ENCODE data around the gene JAKMIP2.
"Not testable (repeated sequence)": the region's sequence is repeated elsewhere in the genome, so short reads cannot be mapped to it uniquely, and the experiment has no call there.

Gene JAKMIP2

GRCh38 chr5:147643142-147643541 lies 139.4 kb downstream of the JAKMIP2 start:
- no peak for DNase-seq (ENCODE audit: low spot score)
- TF ChIP-seq, protein P1, sequence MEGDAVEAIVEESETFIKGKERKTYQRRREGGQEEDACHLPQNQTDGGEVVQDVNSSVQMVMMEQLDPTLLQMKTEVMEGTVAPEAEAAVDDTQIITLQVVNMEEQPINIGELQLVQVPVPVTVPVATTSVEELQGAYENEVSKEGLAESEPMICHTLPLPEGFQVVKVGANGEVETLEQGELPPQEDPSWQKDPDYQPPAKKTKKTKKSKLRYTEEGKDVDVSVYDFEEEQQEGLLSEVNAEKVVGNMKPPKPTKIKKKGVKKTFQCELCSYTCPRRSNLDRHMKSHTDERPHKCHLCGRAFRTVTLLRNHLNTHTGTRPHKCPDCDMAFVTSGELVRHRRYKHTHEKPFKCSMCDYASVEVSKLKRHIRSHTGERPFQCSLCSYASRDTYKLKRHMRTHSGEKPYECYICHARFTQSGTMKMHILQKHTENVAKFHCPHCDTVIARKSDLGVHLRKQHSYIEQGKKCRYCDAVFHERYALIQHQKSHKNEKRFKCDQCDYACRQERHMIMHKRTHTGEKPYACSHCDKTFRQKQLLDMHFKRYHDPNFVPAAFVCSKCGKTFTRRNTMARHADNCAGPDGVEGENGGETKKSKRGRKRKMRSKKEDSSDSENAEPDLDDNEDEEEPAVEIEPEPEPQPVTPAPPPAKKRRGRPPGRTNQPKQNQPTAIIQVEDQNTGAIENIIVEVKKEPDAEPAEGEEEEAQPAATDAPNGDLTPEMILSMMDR (IDR thresholded peaks at IDR 0.05; ENCODE audit: extremely low read depth, insufficient read depth, missing control alignments), result no peak
- in situ Hi-C loops (cut with MboI; ENCODE audit: low pct_unique_long_range_greater_than_20kb, low sequenced_read_pairs, unreplicated experiment), result loop anchor here (25.0 kb wide), 1 partner anchor 169 kb away; no protein-coding TSS in a partner anchor

- in situ Hi-C loops (cut with MboI; ENCODE audit: low pct_unique_long_range_greater_than_20kb, low sequenced_read_pairs, unreplicated experiment), result loop anchor here (25.0 kb wide), 1 partner anchor 170 kb away; no protein-coding TSS in a partner anchor
- TF ChIP-seq, protein P1 (IDR thresholded peaks at IDR 0.05; ENCODE audit: extremely low read depth, insufficient read depth, missing control alignments), result no peak
- no peak for DNase-seq (ENCODE audit: low spot score)
Observed at GRCh38 chr5:147642666-147643065, 139.9 kb downstream of the JAKMIP2 start.

DNA sequence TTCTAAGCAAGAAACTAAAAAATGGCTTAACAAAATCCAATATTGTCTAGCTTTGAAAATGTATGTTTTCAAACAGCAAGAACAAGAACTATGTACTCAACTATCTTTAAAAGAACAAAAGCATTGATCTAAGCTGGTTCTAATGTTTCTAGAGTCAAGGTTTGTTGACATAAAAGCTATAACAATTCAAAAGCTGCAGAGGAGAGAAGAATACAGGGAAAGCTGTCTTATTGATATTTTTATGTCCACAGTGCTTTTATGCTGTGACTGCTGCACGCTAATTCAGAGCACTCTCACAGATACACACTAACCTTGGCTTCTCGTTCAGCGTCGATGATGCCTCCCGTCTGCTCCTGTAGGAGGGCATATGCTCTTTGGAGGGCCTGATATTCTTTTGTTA lies 143.2 kb downstream of the JAKMIP2 start:
- in situ Hi-C loops (cut with MboI; ENCODE audit: low pct_unique_long_range_greater_than_20kb, low sequenced_read_pairs, unreplicated experiment), result loop anchor here (25.0 kb wide), 1 partner anchor 173 kb away; no protein-coding TSS in a partner anchor
- DNase-seq (ENCODE audit: low spot score), result no peak
- TF ChIP-seq, protein P1 (IDR thresholded peaks at IDR 0.05; ENCODE audit: extremely low read depth, insufficient read depth, missing control alignments), result no peak

- no peak for DNase-seq (ENCODE audit: low spot score)
- in situ Hi-C loops (cut with MboI; ENCODE audit: low pct_unique_long_range_greater_than_20kb, low sequenced_read_pairs, unreplicated experiment), result loop anchor here (25.0 kb wide), 1 partner anchor 176 kb away; no protein-coding TSS in a partner anchor
- TF ChIP-seq, protein P1 (IDR thresholded peaks at IDR 0.05; ENCODE audit: extremely low read depth, insufficient read depth, missing control alignments), result no peak
Observed at GRCh38 chr5:147636729-147636984, 145.9 kb downstream of the JAKMIP2 start.

GRCh38 chr5:147635882-147636728 lies 146.4 kb downstream of the JAKMIP2 start:
- in situ Hi-C loops (cut with MboI; ENCODE audit: low pct_unique_long_range_greater_than_20kb, low sequenced_read_pairs, unreplicated experiment), result loop anchor here (25.0 kb wide), 1 partner anchor 176 kb away; no protein-coding TSS in a partner anchor
- TF ChIP-seq, protein P1 (IDR thresholded peaks at IDR 0.05; ENCODE audit: extremely low read depth, insufficient read depth, missing control alignments), result no peak
- no peak for DNase-seq (ENCODE audit: low spot score)

GRCh38 chr5:147635439-147635838 lies 147.1 kb downstream of the JAKMIP2 start:
- not testable (repeated sequence) for DNase-seq (ENCODE audit: low spot score)
- in situ Hi-C loops (cut with MboI; ENCODE audit: low pct_unique_long_range_greater_than_20kb, low sequenced_read_pairs, unreplicated experiment), result loop anchor here (25.0 kb wide), 1 partner anchor 177 kb away; no protein-coding TSS in a partner anchor

DNA sequence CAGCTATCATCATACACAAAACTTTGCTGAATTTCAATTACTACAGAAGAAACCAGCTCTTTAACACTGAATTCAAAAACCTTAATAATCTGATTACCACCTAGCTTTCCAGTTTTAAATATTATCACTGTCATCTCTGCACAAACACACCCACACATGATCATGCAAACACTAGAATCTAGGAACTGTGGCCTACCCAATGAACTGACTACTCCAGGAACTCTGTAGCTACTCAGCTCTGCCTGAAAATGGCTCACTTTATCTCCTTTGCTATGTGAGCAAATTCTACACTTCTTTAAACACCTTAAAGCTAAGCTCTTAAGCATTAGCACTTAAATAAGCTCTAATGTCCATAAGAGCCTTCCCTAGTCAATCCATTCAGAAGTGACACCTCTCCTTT lies 149.4 kb downstream of the JAKMIP2 start:
- in situ Hi-C loops (cut with MboI; ENCODE audit: low pct_unique_long_range_greater_than_20kb, low sequenced_read_pairs, unreplicated experiment), result loop anchor here (25.0 kb wide), 1 partner anchor 179 kb away; no protein-coding TSS in a partner anchor
- TF ChIP-seq, protein P1 (IDR thresholded peaks at IDR 0.05; ENCODE audit: extremely low read depth, insufficient read depth, missing control alignments), result no peak
- DNase-seq (ENCODE audit: low spot score), result no peak
